GM23338 (cell line): Measurements from ENCODE around the gene OSBPL7. TPM values are rescaled to one million over a fixed set of nuclear protein-coding genes. Genes with fewer than 3 reads are reported as not detected.
A peak's percentile ranks its signal among the peaks of the same experiment; 100 is the strongest.

ENCODE experiments used
- ATAC-seq: fragments of 200-7000 bp; cut with Tn5 transposase; 3 replicates; pipeline ENCODE4 v1.9.1; 2020
- DNase-seq: peaks from one replicate; pipeline ENCODE4 v3.0.0-alpha.2; 2015; ENCODE audit warnings: low spot score
- H2AFZ ChIP-seq: fragments of 200-600 bp; sonication (generic); 2 replicates; pipeline ENCODE4 v1.8.0; 2016; ENCODE audit warnings: antibody characterized with exemption, mild to moderate bottlenecking, moderate library complexity
- H3F3A ChIP-seq: fragments of 200-600 bp; sonication (generic); replicated peaks from 2 replicates; pipeline ENCODE4 v1.8.0; 2017; ENCODE audit warnings: antibody characterized with exemption, mixed run types, low read depth
- H3K27ac ChIP-seq: fragments of 200-600 bp; sonication (generic); 2 replicates; pipeline ENCODE4 v1.6.1; 2016; ENCODE audit warnings: low read depth
- H3K27me3 ChIP-seq: fragments of 200-600 bp; sonication (generic); 2 replicates; pipeline ENCODE4 v1.8.0; 2016; ENCODE audit warnings: mild to moderate bottlenecking, mixed run types, moderate library complexity; ENCODE audit not compliant: insufficient read depth
- H3K36me3 ChIP-seq: fragments of 200-600 bp; sonication (generic); 2 replicates; pipeline ENCODE4 v1.8.0; 2016; ENCODE audit warnings: mild to moderate bottlenecking; ENCODE audit not compliant: insufficient read depth
- H3K4me1 ChIP-seq: fragments of 200-600 bp; sonication (generic); 2 replicates; pipeline ENCODE4 v1.8.0; 2016; ENCODE audit warnings: mild to moderate bottlenecking, moderate library complexity; ENCODE audit not compliant: insufficient read depth
- H3K4me2 ChIP-seq: fragments of 200-600 bp; sonication (generic); 2 replicates; pipeline ENCODE4 v1.7.1; 2017; ENCODE audit warnings: mixed run types
- H3K4me3 ChIP-seq: fragments of 200-600 bp; sonication (generic); 2 replicates; pipeline ENCODE4 v1.6.1; 2016; ENCODE audit warnings: mixed run types
- H3K79me2 ChIP-seq: fragments of 200-600 bp; sonication (generic); replicated peaks from 2 replicates; pipeline ENCODE4 v1.8.0; 2017; ENCODE audit warnings: mild to moderate bottlenecking; ENCODE audit not compliant: insufficient read depth
- H3K9me2 ChIP-seq: fragments of 200-600 bp; sonication (generic); 2 replicates; pipeline ENCODE4 v1.8.0; 2017; ENCODE audit not compliant: insufficient read depth
- H4K20me1 ChIP-seq: fragments of 200-600 bp; sonication (generic); replicated peaks from 2 replicates; pipeline ENCODE4 v1.8.0; 2017; ENCODE audit warnings: mild to moderate bottlenecking; ENCODE audit not compliant: insufficient read depth
- H3K27ac Mint-ChIP-seq: 2 replicates; pipeline ENCODE4 v1.8.0; 2020; ENCODE audit warnings: inconsistent platforms, mild to moderate bottlenecking, moderate library complexity, mixed read lengths
- H3K27me3 Mint-ChIP-seq: 3 replicates; pipeline ENCODE4 v1.8.0; 2022; ENCODE audit warnings: low read depth, mild to moderate bottlenecking, moderate library complexity, mixed read lengths, inconsistent platforms; ENCODE audit not compliant: insufficient read depth, poor library complexity
- H3K36me3 Mint-ChIP-seq: 3 replicates; pipeline ENCODE4 v1.8.0; 2021; ENCODE audit warnings: low read depth, mild to moderate bottlenecking, inconsistent platforms, moderate library complexity, mixed read lengths
- H3K4me1 Mint-ChIP-seq: 3 replicates; pipeline ENCODE4 v1.8.0; 2020; ENCODE audit warnings: mild to moderate bottlenecking, inconsistent platforms, mixed read lengths
- H3K4me3 Mint-ChIP-seq: 3 replicates; pipeline ENCODE4 v1.8.0; 2021; ENCODE audit warnings: moderate library complexity, mild to moderate bottlenecking, inconsistent platforms, mixed read lengths
- H3K9me3 Mint-ChIP-seq: 3 replicates; pipeline ENCODE4 v1.8.0; 2020; ENCODE audit warnings: moderate library complexity, mild to moderate bottlenecking, inconsistent platforms, mixed read lengths
- CTCF ChIP-seq, 2 experiments: fragments of 200-600 bp in 1 of 2; sonication (generic) in 1 of 2; conservative IDR thresholded peaks; 2 replicates each; pipeline versions ENCODE4 v1.5.1 to v1.6.1; 2016 to 2017; ENCODE audit warnings: antibody characterized with exemption in 2 of 2, low read depth in 2 of 2, mild to moderate bottlenecking in 2 of 2, moderate library complexity in 1 of 2
- EZH2phosphoT487 ChIP-seq: fragments of 200-600 bp; sonication (generic); IDR thresholded peaks from one replicate; pipeline ENCODE4 v1.8.1; 2018; ENCODE audit warnings: antibody characterized with exemption; ENCODE audit not compliant: unreplicated experiment
- JUNB ChIP-seq: IDR thresholded peaks from one replicate; pipeline ENCODE4 v1.6.1; 2016; ENCODE audit warnings: antibody characterized with exemption; ENCODE audit not compliant: unreplicated experiment
- NANOG ChIP-seq: IDR thresholded peaks from 2 replicates; pipeline ENCODE4 v1.6.1; 2016; ENCODE audit warnings: antibody characterized with exemption, borderline replicate concordance
- ZNF114 ChIP-seq: fragments of 250-450 bp; sonication (Bioruptor Pico); IDR thresholded peaks from 2 replicates; pipeline ENCODE4 v1.5.0; 2020; ENCODE audit warnings: mild to moderate bottlenecking, moderate library complexity
- polyA plus RNA-seq: library from polyadenylated mRNA; unstranded; fragments of >200 nt; fragmentation: Nextera tagmentation; extraction: Ambion mirVana; gene quantifications from 2 replicates; pipeline ENCODE4 v1.2.1, GENCODE V29; 2016
- total RNA-seq: library from RNA; depleted of rRNA; stranded (reverse); fragments of >200 nt; shearing (Covaris generic); gene quantifications from 2 replicates; pipeline ENCODE4 v1.2.3, GENCODE V29; 2014
- TF ChIP-seq, protein P1 (sequence below): IDR thresholded peaks from 2 replicates; pipeline ENCODE4 v1.6.1; 2016; ENCODE audit warnings: antibody characterized with exemption
- TF ChIP-seq, protein P2 (sequence below): IDR thresholded peaks from one replicate; pipeline ENCODE4 v1.6.1; 2018; ENCODE audit warnings: antibody characterized with exemption; ENCODE audit not compliant: unreplicated experiment

The OSBPL7 gene
- total and polyA plus RNA-seq, 2 experiments from 2014 or later = 3.4 to 8.1 TPM

- Histone ChIP-seq H3K4me2 (no peak overlapping the region), H3K4me1 (no peaks in the 10 kb centered on the region), H3K27ac (no peak overlapping the region), H3K9me2 (no peaks in the 10 kb centered on the region), H3K79me2 (no peaks in the 10 kb centered on the region), H3K4me3 (no peak overlapping the region), H3K27me3 (no peaks in the 10 kb centered on the region), H2AFZ (no peak overlapping the region), H4K20me1 (no peaks in the 10 kb centered on the region; the same call in 1 of the 2 replicates), H3F3A (no peaks in the 10 kb centered on the region), H3K36me3 (no peaks in the 10 kb centered on the region)
- Mint-ChIP-seq H3K4me3 (no peak overlapping the region), H3K36me3 (no peaks in the 10 kb centered on the region), H3K4me1 (no peaks in the 10 kb centered on the region), H3K27ac (no peak overlapping the region), H3K27me3 (peaks cover 8% of the 10 kb centered on the region), H3K9me3 (no peaks in the 10 kb centered on the region)
- no peak for ATAC-seq
- no peak for TF ChIP-seq CTCF (conservative IDR thresholded peaks at IDR 0.05; ENCODE audit: low read depth in 2 of 2)
- no peak for TF ChIP-seq ZNF114
- TF ChIP-seq, protein P1, sequence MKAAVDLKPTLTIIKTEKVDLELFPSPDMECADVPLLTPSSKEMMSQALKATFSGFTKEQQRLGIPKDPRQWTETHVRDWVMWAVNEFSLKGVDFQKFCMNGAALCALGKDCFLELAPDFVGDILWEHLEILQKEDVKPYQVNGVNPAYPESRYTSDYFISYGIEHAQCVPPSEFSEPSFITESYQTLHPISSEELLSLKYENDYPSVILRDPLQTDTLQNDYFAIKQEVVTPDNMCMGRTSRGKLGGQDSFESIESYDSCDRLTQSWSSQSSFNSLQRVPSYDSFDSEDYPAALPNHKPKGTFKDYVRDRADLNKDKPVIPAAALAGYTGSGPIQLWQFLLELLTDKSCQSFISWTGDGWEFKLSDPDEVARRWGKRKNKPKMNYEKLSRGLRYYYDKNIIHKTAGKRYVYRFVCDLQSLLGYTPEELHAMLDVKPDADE = no peak
- TF ChIP-seq, protein P2, sequence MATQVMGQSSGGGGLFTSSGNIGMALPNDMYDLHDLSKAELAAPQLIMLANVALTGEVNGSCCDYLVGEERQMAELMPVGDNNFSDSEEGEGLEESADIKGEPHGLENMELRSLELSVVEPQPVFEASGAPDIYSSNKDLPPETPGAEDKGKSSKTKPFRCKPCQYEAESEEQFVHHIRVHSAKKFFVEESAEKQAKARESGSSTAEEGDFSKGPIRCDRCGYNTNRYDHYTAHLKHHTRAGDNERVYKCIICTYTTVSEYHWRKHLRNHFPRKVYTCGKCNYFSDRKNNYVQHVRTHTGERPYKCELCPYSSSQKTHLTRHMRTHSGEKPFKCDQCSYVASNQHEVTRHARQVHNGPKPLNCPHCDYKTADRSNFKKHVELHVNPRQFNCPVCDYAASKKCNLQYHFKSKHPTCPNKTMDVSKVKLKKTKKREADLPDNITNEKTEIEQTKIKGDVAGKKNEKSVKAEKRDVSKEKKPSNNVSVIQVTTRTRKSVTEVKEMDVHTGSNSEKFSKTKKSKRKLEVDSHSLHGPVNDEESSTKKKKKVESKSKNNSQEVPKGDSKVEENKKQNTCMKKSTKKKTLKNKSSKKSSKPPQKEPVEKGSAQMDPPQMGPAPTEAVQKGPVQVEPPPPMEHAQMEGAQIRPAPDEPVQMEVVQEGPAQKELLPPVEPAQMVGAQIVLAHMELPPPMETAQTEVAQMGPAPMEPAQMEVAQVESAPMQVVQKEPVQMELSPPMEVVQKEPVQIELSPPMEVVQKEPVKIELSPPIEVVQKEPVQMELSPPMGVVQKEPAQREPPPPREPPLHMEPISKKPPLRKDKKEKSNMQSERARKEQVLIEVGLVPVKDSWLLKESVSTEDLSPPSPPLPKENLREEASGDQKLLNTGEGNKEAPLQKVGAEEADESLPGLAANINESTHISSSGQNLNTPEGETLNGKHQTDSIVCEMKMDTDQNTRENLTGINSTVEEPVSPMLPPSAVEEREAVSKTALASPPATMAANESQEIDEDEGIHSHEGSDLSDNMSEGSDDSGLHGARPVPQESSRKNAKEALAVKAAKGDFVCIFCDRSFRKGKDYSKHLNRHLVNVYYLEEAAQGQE = no peak
- no peak for TF ChIP-seq EZH2phosphoT487
- TF ChIP-seq JUNB = no peak
- no peak for TF ChIP-seq NANOG
- DNase-seq = no peak
Observed at GRCh38 chr17:47803201-47803600, 18.4 kb downstream of the OSBPL7 start.

- no peaks in the 10 kb centered on the region for H3K79me2 ChIP-seq
- DNase-seq = peak; percentile 91
- no peaks in the 10 kb centered on the region for H3K4me1 ChIP-seq
- H3K9me2 ChIP-seq = no peaks in the 10 kb centered on the region
- Mint-ChIP-seq H3K36me3 (no peaks in the 10 kb centered on the region), H3K4me3 (no peak overlapping the region), H3K27me3 (peaks cover 8% of the 10 kb centered on the region), H3K9me3 (no peaks in the 10 kb centered on the region), H3K27ac (no peak overlapping the region), H3K4me1 (no peaks in the 10 kb centered on the region)
- ATAC-seq = peak; percentile 98
- H3K27ac ChIP-seq = no peak overlapping the region
- no peak overlapping the region for H3K4me2 ChIP-seq
- H2AFZ ChIP-seq = no peak overlapping the region
- H3K36me3 ChIP-seq = no peaks in the 10 kb centered on the region
- no peak overlapping the region for H3K4me3 ChIP-seq
- TF ChIP-seq ZNF114 (no peak), CTCF (conservative IDR thresholded peaks at IDR 0.05; ENCODE audit: low read depth in 2 of 2) (peak; percentile 65 to 83)
- H3F3A ChIP-seq = no peaks in the 10 kb centered on the region
- no peaks in the 10 kb centered on the region for H3K27me3 ChIP-seq
- H4K20me1 ChIP-seq = no peaks in the 10 kb centered on the region; the same call in 1 of the 2 replicates
Observed at GRCh38 chr17:47802341-47803022, 19.1 kb downstream of the OSBPL7 start.
